Neuronal stem cell (in vitro differentiated cells): ENCODE results near the gene THEM5.
"Not testable (repeated sequence)": the region's sequence is repeated elsewhere in the genome, so short reads cannot be mapped to it uniquely, and the experiment has no call there.

Experiments used
- DNase-seq: peaks from one replicate; pipeline ENCODE4 v3.0.0-alpha.2; 2013; ENCODE audit warnings: low spot score
- H2AFZ ChIP-seq: one replicate; pipeline ENCODE4 v1.6.1; 2013; ENCODE audit warnings: mild to moderate bottlenecking, low read length, inconsistent platforms
- H2AK5ac ChIP-seq: 2 replicates; pipeline ENCODE4 v1.6.1; 2013; ENCODE audit warnings: low read depth, mild to moderate bottlenecking, inconsistent platforms, low read length, moderate library complexity, mixed read lengths
- H2BK120ac ChIP-seq: 2 replicates; pipeline ENCODE4 v1.6.1; 2013; ENCODE audit warnings: low read depth, mild to moderate bottlenecking, inconsistent platforms, low read length, moderate library complexity, mixed read lengths
- H2BK12ac ChIP-seq: one replicate; pipeline ENCODE4 v1.6.1; 2013; ENCODE audit warnings: low read length, inconsistent platforms
- H2BK15ac ChIP-seq: 2 replicates; pipeline ENCODE4 v1.6.1; 2013; ENCODE audit warnings: mild to moderate bottlenecking, low read length, inconsistent platforms, mixed read lengths
- H2BK5ac ChIP-seq: one replicate; pipeline ENCODE4 v1.6.1; 2013; ENCODE audit warnings: inconsistent platforms, mild to moderate bottlenecking, low read length, moderate library complexity
- H3K14ac ChIP-seq: one replicate; pipeline ENCODE4 v1.6.1; 2013; ENCODE audit warnings: low read length, inconsistent platforms
- H3K18ac ChIP-seq: 2 replicates; pipeline ENCODE4 v1.6.1; 2013; ENCODE audit warnings: low read length, inconsistent platforms
- H3K23ac ChIP-seq: 2 replicates; pipeline ENCODE4 v1.6.1; 2013; ENCODE audit warnings: low read depth, mild to moderate bottlenecking, mixed read lengths, low read length, inconsistent platforms; ENCODE audit not compliant: poor library complexity
- H3K27ac ChIP-seq: replicated peaks from 3 replicates; pipeline ENCODE4 v1.5.1; 2013; ENCODE audit warnings: low read length, inconsistent platforms
- H3K27me3 ChIP-seq, 3 experiments: 2 replicates each; pipeline ENCODE4 v1.6.1; 2013; ENCODE audit warnings: low read length in 3 of 3, mild to moderate bottlenecking in 2 of 3, inconsistent platforms in 1 of 3, low read depth in 1 of 3, mixed read lengths in 1 of 3, moderate library complexity in 1 of 3; ENCODE audit not compliant: control insufficient read depth in 3 of 3, insufficient read depth in 3 of 3
- H3K36me3 ChIP-seq, 2 donors: replicated peaks in 1 of 2; 2 replicates each; pipeline ENCODE4 v1.6.1; 2013; ENCODE audit warnings: low read length in 2 of 2; ENCODE audit not compliant: control insufficient read depth in 2 of 2, insufficient read depth in 2 of 2
- H3K4ac ChIP-seq: 2 replicates; pipeline ENCODE4 v1.6.1; 2013; ENCODE audit warnings: inconsistent platforms, mild to moderate bottlenecking, low read length, moderate library complexity
- H3K4me1 ChIP-seq, 2 donors: 1 replicate in 1 of 2; 2 replicates in 1 of 2; pipeline ENCODE4 v1.6.1; 2013; ENCODE audit warnings: low read length in 2 of 2, low read depth in 1 of 2; ENCODE audit not compliant: control insufficient read depth in 2 of 2, insufficient read depth in 1 of 2
- H3K4me2 ChIP-seq: one replicate; pipeline ENCODE4 v1.6.1; 2013; ENCODE audit warnings: mild to moderate bottlenecking, low read length, inconsistent platforms; ENCODE audit not compliant: insufficient read depth, poor library complexity, severe bottlenecking
- H3K4me3 ChIP-seq, 2 donors: 2 replicates each; pipeline ENCODE4 v1.5.1; 2013; ENCODE audit warnings: low read length in 2 of 2, mild to moderate bottlenecking in 2 of 2, inconsistent platforms in 1 of 2, moderate library complexity in 1 of 2
- H3K79me1 ChIP-seq: one replicate; pipeline ENCODE4 v1.6.1; 2013; ENCODE audit warnings: low read depth, mild to moderate bottlenecking, inconsistent platforms, low read length, moderate library complexity
- H3K9ac ChIP-seq: one replicate; pipeline ENCODE4 v1.6.1; 2013; ENCODE audit warnings: mild to moderate bottlenecking, low read depth, low read length, inconsistent platforms; ENCODE audit not compliant: poor library complexity
- H3K9me3 ChIP-seq, 2 donors: replicated peaks in 1 of 2; 2 replicates each; pipeline versions ENCODE3 to v1.6.1; 2013; ENCODE audit warnings: low read length in 2 of 2, mild to moderate bottlenecking in 2 of 2, inconsistent platforms in 1 of 2, low read depth in 1 of 2, mixed read lengths in 1 of 2, moderate library complexity in 1 of 2; ENCODE audit not compliant: control insufficient read depth in 2 of 2, insufficient read depth in 1 of 2
- H4K8ac ChIP-seq: one replicate; pipeline ENCODE4 v1.6.1; 2013; ENCODE audit warnings: low read depth, mild to moderate bottlenecking, inconsistent platforms, low read length, moderate library complexity
- H4K91ac ChIP-seq: one replicate; pipeline ENCODE4 v1.6.1; 2013; ENCODE audit warnings: low read length, low read depth, mild to moderate bottlenecking, inconsistent platforms; ENCODE audit not compliant: poor library complexity
- WGBS, 2 donors: extraction: QIAGEN DNeasy Blood & Tissue Kit; methylation state at CpG; one replicate each; pipeline ENCODE4 v1.1.7; 2013; ENCODE audit warnings: missing lambda C conversion rate in 2 of 2, mixed read lengths in 1 of 2; ENCODE audit not compliant: insufficient read length in 2 of 2, insufficient replicate concordance in 1 of 2; ENCODE audit errors: extremely low coverage in 2 of 2; 5-methylcytosine and 5-hydroxymethylcytosine counted together

The THEM5 gene

DNA sequence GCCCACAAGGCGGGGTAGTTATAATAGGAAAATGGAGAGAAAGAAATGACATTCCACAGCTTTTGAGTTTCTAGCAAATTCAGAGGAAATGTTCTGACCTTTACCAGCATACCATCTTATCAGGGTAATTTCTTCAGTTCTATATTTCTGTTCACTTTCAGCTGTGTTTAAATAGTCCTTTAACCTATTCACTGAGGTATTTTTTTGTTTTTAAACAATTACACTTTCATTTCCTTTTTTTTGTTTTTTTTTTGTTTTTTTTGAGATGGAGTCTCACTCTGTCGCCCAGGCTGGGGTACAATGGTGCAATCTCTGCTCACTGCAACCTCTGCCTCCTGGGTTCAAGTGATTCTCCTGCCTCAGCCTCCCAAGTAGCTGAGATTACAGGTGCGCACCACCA lies 30.9 kb upstream of the THEM5 start:
- H2BK15ac ChIP-seq, H3K9ac ChIP-seq, H3K18ac ChIP-seq, H3K27ac ChIP-seq, H2AFZ ChIP-seq, H3K4ac ChIP-seq, H2BK5ac ChIP-seq, H2AK5ac ChIP-seq, H3K79me1 ChIP-seq, H3K4me1 ChIP-seq, H3K4me2 ChIP-seq, H3K9me3 ChIP-seq, H3K27me3 ChIP-seq, H2BK120ac ChIP-seq, DNase-seq, H3K14ac ChIP-seq, H3K23ac ChIP-seq, H4K91ac ChIP-seq, H2BK12ac ChIP-seq, H3K4me3 ChIP-seq, H4K8ac ChIP-seq: not testable (repeated sequence)
- WGBS, 2 donors: no CpG with 5 or more reads among the region's 3 CpGs
- peaks cover 0 to 37% of the 10 kb centered on the region in 2 donors for H3K36me3 ChIP-seq

DNA sequence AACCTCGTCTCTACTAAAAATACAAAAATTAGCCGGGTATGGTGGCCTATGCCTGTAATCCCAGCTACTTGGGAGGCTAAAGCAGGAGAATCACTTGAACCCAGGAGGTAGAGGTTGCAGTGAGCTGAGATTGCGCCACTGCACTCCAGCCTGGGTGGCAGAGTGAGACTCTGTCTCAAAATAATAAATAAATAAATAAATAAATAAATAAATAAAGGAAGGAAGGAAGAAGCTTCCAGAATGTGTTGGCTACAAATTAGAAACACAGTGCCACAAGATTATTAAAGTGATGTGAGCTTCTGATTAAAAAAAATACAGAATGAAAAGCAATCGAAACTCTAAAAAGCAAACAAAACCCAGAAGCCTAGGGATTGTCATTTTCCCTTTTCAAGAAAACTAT lies 30.4 kb upstream of the THEM5 start:
- not testable (repeated sequence) for H2BK12ac ChIP-seq, H3K9me3 ChIP-seq, H3K14ac ChIP-seq, H2BK120ac ChIP-seq, H3K79me1 ChIP-seq, DNase-seq, H4K8ac ChIP-seq, H4K91ac ChIP-seq, H3K4me3 ChIP-seq, H2AK5ac ChIP-seq, H3K4me1 ChIP-seq, H3K23ac ChIP-seq, H3K9ac ChIP-seq, H2AFZ ChIP-seq, H3K27me3 ChIP-seq, H3K4me2 ChIP-seq, H2BK15ac ChIP-seq, H3K4ac ChIP-seq, H3K27ac ChIP-seq, H2BK5ac ChIP-seq, H3K18ac ChIP-seq
- H3K36me3 ChIP-seq: peaks cover 0 to 34% of the 10 kb centered on the region in 2 donors
- WGBS, 2 donors: no CpG with 5 or more reads among the region's 4 CpGs

DNA sequence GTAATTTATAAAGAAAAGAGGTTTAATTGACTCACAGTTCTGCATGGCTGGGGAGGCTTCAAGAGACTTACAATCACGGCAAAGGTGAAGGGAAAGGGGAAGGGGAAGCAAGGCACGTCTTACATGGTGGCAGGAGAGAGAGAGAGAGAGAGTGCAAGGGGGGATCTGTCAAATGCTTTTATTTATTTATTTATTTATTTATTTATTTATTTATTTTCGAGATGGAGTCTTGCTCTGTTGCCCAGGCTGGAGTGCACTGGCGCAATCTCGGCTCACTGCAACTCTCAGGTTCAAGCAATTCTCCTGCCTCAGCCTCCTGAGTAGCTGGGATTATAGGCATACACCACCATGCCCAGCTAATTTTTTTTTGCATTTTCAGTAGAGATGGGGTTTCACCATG lies 29.4 kb upstream of the THEM5 start:
- H3K9me3 ChIP-seq, H3K18ac ChIP-seq: not testable (repeated sequence)
- WGBS, 2 donors: no CpG with 5 or more reads among the region's 5 CpGs

DNA sequence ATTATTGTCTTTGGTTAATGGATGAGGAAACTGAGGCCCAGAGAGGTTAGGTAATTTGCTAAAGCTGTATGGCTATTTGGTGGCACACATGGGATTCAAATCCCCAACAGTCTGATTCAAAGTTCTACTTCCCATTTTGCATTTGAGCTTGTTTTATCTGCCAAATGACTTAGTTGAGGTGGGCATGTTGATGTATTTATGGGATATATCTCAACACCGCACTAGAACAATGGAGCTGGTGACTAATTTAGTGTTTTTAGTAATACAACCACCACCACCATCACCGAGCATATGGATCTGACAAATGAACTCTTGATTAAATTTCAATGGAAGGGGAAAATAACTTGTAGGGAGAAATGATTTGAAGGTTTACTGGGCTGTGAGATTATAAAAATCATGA lies 29.0 kb upstream of the THEM5 start:
- no peak overlapping the region for H3K27ac ChIP-seq
- H3K4me1 ChIP-seq: no peaks in the 10 kb centered on the region
- no peak for DNase-seq
- no peak overlapping the region for H2AK5ac ChIP-seq
- no peak overlapping the region for H3K9ac ChIP-seq
- H3K36me3 ChIP-seq: peaks cover 0 to 21% of the 10 kb centered on the region in 2 donors
- peaks cover 0 to 8% of the 10 kb centered on the region in 2 donors for H3K9me3 ChIP-seq
- no peak overlapping the region for H2BK120ac ChIP-seq
- H3K4ac ChIP-seq: no peak overlapping the region
- no peak overlapping the region for H3K4me2 ChIP-seq
- H3K79me1 ChIP-seq: no peaks in the 10 kb centered on the region
- H2BK5ac ChIP-seq: no peak overlapping the region
- no peak overlapping the region for H3K23ac ChIP-seq
- no peak overlapping the region for H2AFZ ChIP-seq
- H4K8ac ChIP-seq: no peak overlapping the region
- no peaks in the 10 kb centered on the region for H3K27me3 ChIP-seq
- no peak overlapping the region for H2BK15ac ChIP-seq
- H3K18ac ChIP-seq: no peak overlapping the region
- no peak overlapping the region for H3K4me3 ChIP-seq
- no CpG with 5 or more reads among the region's 2 CpGs for WGBS, 2 donors
- no peak overlapping the region for H3K14ac ChIP-seq
- H4K91ac ChIP-seq: no peak overlapping the region
- H2BK12ac ChIP-seq: no peak overlapping the region

More for the DNA sequence above, 29.4 kb upstream of the THEM5 start:
- not testable (repeated sequence) for H2AK5ac ChIP-seq, H3K9ac ChIP-seq, H3K4me3 ChIP-seq, DNase-seq, H3K79me1 ChIP-seq, H3K23ac ChIP-seq, H3K14ac ChIP-seq, H2BK12ac ChIP-seq, H2BK15ac ChIP-seq, H3K4ac ChIP-seq, H3K4me1 ChIP-seq, H3K4me2 ChIP-seq, H2BK5ac ChIP-seq, H4K8ac ChIP-seq, H3K27ac ChIP-seq, H2BK120ac ChIP-seq, H2AFZ ChIP-seq, H3K27me3 ChIP-seq, H4K91ac ChIP-seq
- peaks cover 0 to 26% of the 10 kb centered on the region in 2 donors for H3K36me3 ChIP-seq
